Measurements from ENCODE around the gene ROPN1L.

Gene ROPN1L

DNA sequence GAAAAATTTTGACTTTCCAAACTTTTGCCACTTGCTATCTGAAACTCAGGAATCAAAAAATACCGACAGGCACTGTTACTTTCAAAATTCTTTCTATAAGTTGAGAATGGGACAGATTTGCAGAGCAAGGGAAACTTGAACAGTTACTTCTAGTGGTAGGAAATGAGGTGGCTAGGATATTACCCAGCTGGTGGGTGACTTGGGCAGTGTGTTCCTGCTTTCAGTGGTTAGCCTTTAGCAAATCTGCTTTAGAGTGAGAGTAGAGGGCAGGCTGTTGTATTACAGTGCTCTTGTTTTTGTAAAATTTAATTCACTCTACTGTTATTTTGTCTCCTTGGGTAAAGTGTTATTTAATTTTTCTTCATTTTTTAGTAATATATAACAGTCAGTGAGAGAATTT, 40.2 kb upstream of the ROPN1L start:
- no peak for DNase-seq (ENCODE audit: extremely low read depth, low read depth)
- TF ChIP-seq, protein P1, sequence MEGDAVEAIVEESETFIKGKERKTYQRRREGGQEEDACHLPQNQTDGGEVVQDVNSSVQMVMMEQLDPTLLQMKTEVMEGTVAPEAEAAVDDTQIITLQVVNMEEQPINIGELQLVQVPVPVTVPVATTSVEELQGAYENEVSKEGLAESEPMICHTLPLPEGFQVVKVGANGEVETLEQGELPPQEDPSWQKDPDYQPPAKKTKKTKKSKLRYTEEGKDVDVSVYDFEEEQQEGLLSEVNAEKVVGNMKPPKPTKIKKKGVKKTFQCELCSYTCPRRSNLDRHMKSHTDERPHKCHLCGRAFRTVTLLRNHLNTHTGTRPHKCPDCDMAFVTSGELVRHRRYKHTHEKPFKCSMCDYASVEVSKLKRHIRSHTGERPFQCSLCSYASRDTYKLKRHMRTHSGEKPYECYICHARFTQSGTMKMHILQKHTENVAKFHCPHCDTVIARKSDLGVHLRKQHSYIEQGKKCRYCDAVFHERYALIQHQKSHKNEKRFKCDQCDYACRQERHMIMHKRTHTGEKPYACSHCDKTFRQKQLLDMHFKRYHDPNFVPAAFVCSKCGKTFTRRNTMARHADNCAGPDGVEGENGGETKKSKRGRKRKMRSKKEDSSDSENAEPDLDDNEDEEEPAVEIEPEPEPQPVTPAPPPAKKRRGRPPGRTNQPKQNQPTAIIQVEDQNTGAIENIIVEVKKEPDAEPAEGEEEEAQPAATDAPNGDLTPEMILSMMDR (IDR thresholded peaks at IDR 0.05; ENCODE audit: low read depth, low read length), result no peak

DNA sequence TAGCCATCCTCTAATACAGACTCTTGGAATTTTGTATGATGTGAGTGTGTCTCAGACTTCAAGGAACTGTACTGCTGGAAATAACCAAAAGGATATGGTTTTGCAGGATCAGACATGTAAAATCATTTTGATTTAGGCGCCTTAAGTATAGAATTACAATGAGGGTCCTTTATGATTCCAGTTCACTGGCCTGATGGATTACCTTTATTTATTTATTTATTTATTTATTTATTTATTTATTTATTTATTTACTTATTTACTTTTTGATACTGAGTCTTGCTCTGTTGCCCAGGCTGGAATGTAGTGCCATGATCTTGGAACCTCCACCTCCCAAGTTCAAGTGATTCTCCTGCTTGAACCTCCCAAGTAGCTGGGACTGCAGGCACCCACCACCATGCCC, 37.9 kb upstream of the ROPN1L start:
- TF ChIP-seq, protein P1 (IDR thresholded peaks at IDR 0.05; ENCODE audit: low read depth, low read length), result no peak
- no peak for DNase-seq (ENCODE audit: extremely low read depth, low read depth)

GRCh38 chr5:10406651-10407050, 35.0 kb upstream of the ROPN1L start:
- TF ChIP-seq, protein P1 (IDR thresholded peaks at IDR 0.05; ENCODE audit: low read depth, low read length), result no peak
- DNase-seq (ENCODE audit: extremely low read depth, low read depth), result no peak

- DNase-seq (ENCODE audit: extremely low read depth, low read depth), result no peak
- TF ChIP-seq, protein P1 (IDR thresholded peaks at IDR 0.05; ENCODE audit: low read depth, low read length), result no peak
Observed at GRCh38 chr5:10409504-10409903, 32.2 kb upstream of the ROPN1L start.

GRCh38 chr5:10410662-10411061, 31.0 kb upstream of the ROPN1L start:
- TF ChIP-seq, protein P1 (IDR thresholded peaks at IDR 0.05; ENCODE audit: low read depth, low read length), result no peak
- DNase-seq (ENCODE audit: extremely low read depth, low read depth), result no peak

GRCh38 chr5:10411336-10411735, 30.3 kb upstream of the ROPN1L start:
- TF ChIP-seq, protein P1 (IDR thresholded peaks at IDR 0.05; ENCODE audit: low read depth, low read length), result no peak
- no peak for DNase-seq (ENCODE audit: extremely low read depth, low read depth)

DNA sequence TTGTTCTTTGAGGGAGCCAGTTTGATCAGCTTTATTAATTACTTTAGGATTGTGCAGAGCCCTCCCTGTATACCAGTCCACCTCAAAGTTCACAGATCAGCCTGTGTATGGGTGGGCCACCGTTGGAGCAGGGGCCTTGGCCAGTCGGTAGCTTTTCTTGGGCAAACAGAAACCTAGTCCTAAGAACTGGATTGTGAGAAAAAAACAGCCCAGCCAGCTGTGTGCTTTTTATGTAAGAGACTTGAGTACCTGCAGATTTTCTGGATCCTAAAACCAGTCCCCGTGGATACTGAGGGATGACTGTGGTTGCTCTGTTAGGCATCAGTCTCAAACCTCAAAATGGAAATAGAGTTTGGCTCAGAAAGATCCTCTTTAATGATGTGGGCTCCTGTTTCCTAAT, 24.8 kb upstream of the ROPN1L start:
- DNase-seq (ENCODE audit: extremely low read depth, low read depth), result no peak
- TF ChIP-seq, protein P1 (IDR thresholded peaks at IDR 0.05; ENCODE audit: low read depth, low read length), result no peak
